ENCODE results near the gene ADRB2. TPM values are rescaled to one million over a fixed set of nuclear protein-coding genes. Genes with fewer than 3 reads are reported as not detected.
A peak's percentile ranks its signal among the peaks of the same experiment; 100 is the strongest.
"Not testable (repeated sequence)": the region's sequence is repeated elsewhere in the genome, so short reads cannot be mapped to it uniquely, and the experiment has no call there.

ADRB2 gene
- total RNA-seq, 4 donors from 2014 or later, result 10.2 to 19.5 (median 11.9) TPM

- Histone ChIP-seq H3K4me3 (no peak overlapping the region), H3K27ac (peak overlapping the region in 1 of 4 donors; percentile 22), H3K4me1 (peaks cover 0 to 9% (median 0%) of the 10 kb centered on the region in 3 donors), H3K36me3 (no peaks in the 10 kb centered on the region), H3K27me3 (no peaks in the 10 kb centered on the region), H3K9me3 (no peaks in the 10 kb centered on the region)
- TF ChIP-seq POLR2A (IDR thresholded peaks at IDR 0.05) (no peak), CTCF (IDR thresholded peaks at IDR 0.05) (no peak)
- intact Hi-C loops (cut with DNase I), result no loop called here
- no peak for DNase-seq
- WGBS, 2 donors, result 42 to 64% methylated on average over 3 of the region's 3 CpGs
Measured at GRCh38 chr5:148873690-148874485, 47.5 kb downstream of the ADRB2 start.

GRCh38 chr5:148875205-148875875 is 48.9 kb downstream of the ADRB2 start:
- intact Hi-C loops (cut with DNase I), result no loop called here

DNA sequence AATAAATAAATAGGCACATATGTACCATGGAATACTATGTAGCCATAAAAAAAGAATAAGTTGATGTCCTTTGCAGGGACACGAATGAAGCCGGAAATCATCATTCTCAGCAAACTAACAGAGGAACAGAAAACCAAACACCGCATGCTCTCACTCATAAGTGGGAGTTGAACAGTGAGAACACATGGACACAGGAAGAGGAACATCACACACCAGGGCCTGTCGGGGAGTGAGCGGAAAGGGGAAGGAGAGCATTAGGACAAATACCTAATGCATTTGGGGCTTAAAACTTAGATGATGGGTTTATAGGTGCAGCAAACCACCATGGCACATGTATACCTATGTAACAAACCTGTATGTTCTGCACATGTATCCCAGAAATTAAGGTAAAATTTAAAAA is 51.0 kb downstream of the ADRB2 start:
- H3K4me1 ChIP-seq; H3K4me3 ChIP-seq; DNase-seq; H3K27me3 ChIP-seq; intact Hi-C loops (cut with DNase I); H3K27ac ChIP-seq; H3K9me3 ChIP-seq; H3K36me3 ChIP-seq: not testable (repeated sequence)
- 84 to 93% methylated on average over 5 of the region's 5 CpGs for WGBS, 2 donors

More at GRCh38 chr5:148875205-148875875, 48.9 kb downstream of the ADRB2 start:
- DNase-seq, result no peak
- Histone ChIP-seq H3K27me3 (no peaks in the 10 kb centered on the region), H3K4me3 (no peak overlapping the region), H3K36me3 (no peaks in the 10 kb centered on the region), H3K9me3 (no peaks in the 10 kb centered on the region), H3K4me1 (peaks cover 0 to 9% (median 0%) of the 10 kb centered on the region in 3 donors), H3K27ac (no peak overlapping the region)
- 51 to 59% methylated on average over 4 of the region's 4 CpGs for WGBS, 2 donors
- TF ChIP-seq CTCF (IDR thresholded peaks at IDR 0.05) (no peak), POLR2A (IDR thresholded peaks at IDR 0.05) (no peak)

Other genes with a start within 250 kb of the ADRB2 start
- under 1 TPM in 1 of 4 donors, not detected in 3; 0.76 TPM for gene HTR4, start 172.1 kb upstream of the ADRB2 start, total RNA-seq
- gene SH3TC2, start 236.5 kb downstream of the ADRB2 start, total RNA-seq, result 1 to 10 TPM; 2.5 to 3.8 (median 2.9) TPM